Neural progenitor cell (in vitro differentiated cells): ENCODE measurements around the gene GMPPB. TPM values are rescaled to one million over a fixed set of nuclear protein-coding genes. Genes with fewer than 3 reads are reported as not detected.

Experiments
- DNase-seq: peaks from one replicate; pipeline ENCODE4 v3.0.0-alpha.2; 2016; ENCODE audit warnings: low spot score
- H2AFZ ChIP-seq: fragments of 200-600 bp; sonication (generic); replicated peaks from 2 replicates; pipeline ENCODE4 v1.6.1; 2016; ENCODE audit warnings: antibody characterized with exemption
- H3F3A ChIP-seq: fragments of 200-600 bp; sonication (generic); 2 replicates; pipeline ENCODE4 v1.6.1; 2016; ENCODE audit warnings: antibody characterized with exemption, low read depth
- H3K27ac ChIP-seq: fragments of 200-600 bp; sonication (generic); 2 replicates; pipeline ENCODE4 v1.5.1; 2016; ENCODE audit warnings: mild to moderate bottlenecking
- H3K27me3 ChIP-seq: fragments of 200-600 bp; sonication (generic); 2 replicates; pipeline ENCODE4 v1.6.1; 2016; ENCODE audit warnings: mild to moderate bottlenecking, moderate library complexity
- H3K36me3 ChIP-seq: fragments of 200-600 bp; sonication (generic); 2 replicates; pipeline ENCODE4 v1.5.1; 2016
- H3K4me1 ChIP-seq: fragments of 200-600 bp; sonication (generic); 2 replicates; pipeline ENCODE4 v1.6.1; 2016; ENCODE audit warnings: mixed run types
- H3K4me2 ChIP-seq: fragments of 200-600 bp; sonication (generic); 2 replicates; pipeline ENCODE4 v1.6.1; 2016
- H3K4me3 ChIP-seq: fragments of 200-600 bp; sonication (generic); 2 replicates; pipeline ENCODE4 v1.5.1; 2016
- H3K79me2 ChIP-seq: fragments of 200-600 bp; sonication (generic); 2 replicates; pipeline ENCODE4 v1.6.1; 2016; ENCODE audit warnings: low read depth
- H3K9ac ChIP-seq: fragments of 200-600 bp; sonication (generic); 2 replicates; pipeline ENCODE4 v1.6.1; 2016
- H3K9me3 ChIP-seq: fragments of 200-600 bp; sonication (generic); 2 replicates; pipeline ENCODE4 v1.5.1; 2016; ENCODE audit warnings: low read depth
- H4K20me1 ChIP-seq: fragments of 200-600 bp; sonication (generic); 2 replicates; pipeline ENCODE4 v1.6.1; 2016; ENCODE audit warnings: low read depth
- H3K27ac Mint-ChIP-seq: 3 replicates; pipeline ENCODE4 v1.8.0; 2021; ENCODE audit warnings: mixed read lengths
- H3K27me3 Mint-ChIP-seq: 2 replicates; pipeline ENCODE4 v1.8.0; 2022; ENCODE audit warnings: low read depth, mild to moderate bottlenecking, inconsistent platforms, moderate library complexity, mixed read lengths; ENCODE audit not compliant: insufficient read depth
- H3K36me3 Mint-ChIP-seq: 3 replicates; pipeline ENCODE4 v1.8.0; 2021; ENCODE audit warnings: mixed read lengths
- H3K4me1 Mint-ChIP-seq: 3 replicates; pipeline ENCODE4 v1.8.0; 2021; ENCODE audit warnings: mixed read lengths
- H3K4me3 Mint-ChIP-seq: 3 replicates; pipeline ENCODE4 v1.8.0; 2021; ENCODE audit warnings: mild to moderate bottlenecking, moderate library complexity, mixed read lengths
- H3K9me3 Mint-ChIP-seq: 3 replicates; pipeline ENCODE4 v1.8.0; 2020; ENCODE audit warnings: mixed read lengths
- EZH2 ChIP-seq: fragments of 200-600 bp; sonication (generic); IDR thresholded peaks from 2 replicates; pipeline ENCODE4 v1.6.1; 2017; ENCODE audit warnings: antibody characterized with exemption, mild to moderate bottlenecking, moderate library complexity
- EZH2phosphoT487 ChIP-seq: fragments of 200-600 bp; sonication (generic); IDR thresholded peaks from 2 replicates; pipeline ENCODE4 v1.6.1; 2017; ENCODE audit warnings: antibody characterized with exemption
- total RNA-seq: library from RNA; depleted of rRNA; stranded (reverse); fragments of >200 nt; gene quantifications from 2 replicates; pipeline ENCODE4 v1.2.3, GENCODE V29; 2015; ENCODE audit warnings: low replicate concordance
- TF ChIP-seq, protein P1 (sequence below): fragments of 200-600 bp; sonication (generic); IDR thresholded peaks from 2 replicates; pipeline ENCODE4 v1.5.1; 2017; ENCODE audit warnings: antibody characterized with exemption, mild to moderate bottlenecking

The GMPPB gene
- total RNA-seq, 1 donor from 2014 or later: 10.6 TPM

DNA sequence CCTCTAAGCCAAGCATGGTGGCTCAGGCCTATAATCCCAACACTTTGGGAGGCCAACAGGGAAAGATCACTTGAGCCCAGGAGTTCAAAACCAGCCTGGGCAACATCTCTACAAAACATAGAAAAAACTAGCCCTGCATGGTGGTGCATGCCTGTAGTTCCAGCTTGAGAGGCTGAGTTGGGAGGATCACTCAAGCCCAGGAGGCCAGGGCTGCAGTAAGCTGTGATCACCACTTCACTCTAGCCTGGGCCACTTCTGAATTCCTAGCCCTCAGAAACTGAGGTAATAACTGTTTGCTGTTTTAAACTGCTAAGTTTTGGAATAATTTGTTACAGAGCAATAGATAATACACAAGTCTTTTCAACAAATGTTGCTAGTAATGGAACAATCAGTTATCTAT, 46.2 kb upstream of the GMPPB start:
- H3K9me3 ChIP-seq: no peaks in the 10 kb centered on the region
- no peak for DNase-seq
- H3K27me3 Mint-ChIP-seq: no peaks in the 10 kb centered on the region
- H3K4me1 ChIP-seq: no peaks in the 10 kb centered on the region
- H3K27ac ChIP-seq: no peak overlapping the region
- no peak overlapping the region for H3K4me3 Mint-ChIP-seq
- H3K4me1 Mint-ChIP-seq: no peaks in the 10 kb centered on the region
- H3K9me3 Mint-ChIP-seq: no peaks in the 10 kb centered on the region
- no peaks in the 10 kb centered on the region for H3K27me3 ChIP-seq
- H3K27ac Mint-ChIP-seq: no peak overlapping the region
- no peak overlapping the region for H2AFZ ChIP-seq
- no peak overlapping the region for H3K4me3 ChIP-seq
- no peaks in the 10 kb centered on the region for H3F3A ChIP-seq
- no peaks in the 10 kb centered on the region for H3K36me3 ChIP-seq
- no peak overlapping the region for H3K4me2 ChIP-seq
- no peak for TF ChIP-seq EZH2phosphoT487
- TF ChIP-seq EZH2: no peak
- TF ChIP-seq, protein P1, sequence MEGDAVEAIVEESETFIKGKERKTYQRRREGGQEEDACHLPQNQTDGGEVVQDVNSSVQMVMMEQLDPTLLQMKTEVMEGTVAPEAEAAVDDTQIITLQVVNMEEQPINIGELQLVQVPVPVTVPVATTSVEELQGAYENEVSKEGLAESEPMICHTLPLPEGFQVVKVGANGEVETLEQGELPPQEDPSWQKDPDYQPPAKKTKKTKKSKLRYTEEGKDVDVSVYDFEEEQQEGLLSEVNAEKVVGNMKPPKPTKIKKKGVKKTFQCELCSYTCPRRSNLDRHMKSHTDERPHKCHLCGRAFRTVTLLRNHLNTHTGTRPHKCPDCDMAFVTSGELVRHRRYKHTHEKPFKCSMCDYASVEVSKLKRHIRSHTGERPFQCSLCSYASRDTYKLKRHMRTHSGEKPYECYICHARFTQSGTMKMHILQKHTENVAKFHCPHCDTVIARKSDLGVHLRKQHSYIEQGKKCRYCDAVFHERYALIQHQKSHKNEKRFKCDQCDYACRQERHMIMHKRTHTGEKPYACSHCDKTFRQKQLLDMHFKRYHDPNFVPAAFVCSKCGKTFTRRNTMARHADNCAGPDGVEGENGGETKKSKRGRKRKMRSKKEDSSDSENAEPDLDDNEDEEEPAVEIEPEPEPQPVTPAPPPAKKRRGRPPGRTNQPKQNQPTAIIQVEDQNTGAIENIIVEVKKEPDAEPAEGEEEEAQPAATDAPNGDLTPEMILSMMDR: no peak
- H3K79me2 ChIP-seq: peaks cover 99% of the 10 kb centered on the region
- H3K9ac ChIP-seq: no peak overlapping the region
- H3K36me3 Mint-ChIP-seq: peaks cover 14% of the 10 kb centered on the region
- peaks cover 39% of the 10 kb centered on the region for H4K20me1 ChIP-seq

DNA sequence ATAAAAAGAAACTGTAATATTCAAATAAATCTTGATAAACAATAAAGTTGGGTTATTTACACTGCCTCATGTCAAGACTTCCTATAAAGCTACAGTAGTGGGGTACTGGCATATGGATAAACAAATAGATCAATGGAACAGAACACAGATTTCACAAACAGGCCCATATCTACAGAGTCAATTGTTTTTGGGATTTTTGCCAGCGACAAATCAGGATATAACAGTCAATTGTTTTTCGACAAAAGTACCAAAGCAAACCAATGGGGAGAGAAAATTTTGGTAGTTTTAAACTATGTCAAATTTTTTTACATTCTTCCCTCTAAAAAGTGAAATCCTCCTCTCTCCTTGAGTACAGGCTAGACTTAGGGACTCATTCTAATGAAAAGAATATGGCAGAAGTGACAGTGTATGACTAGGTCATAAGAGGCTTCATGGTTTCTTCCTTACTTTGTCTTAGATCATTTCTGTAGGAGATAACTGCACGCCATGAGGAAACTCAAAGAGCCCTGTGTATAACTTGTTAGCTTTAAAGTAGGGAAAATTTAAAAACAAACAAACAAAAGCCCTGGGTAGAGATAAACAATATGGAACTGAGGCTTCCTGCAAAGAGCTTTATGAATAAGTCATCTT, 45.6 kb upstream of the GMPPB start:
- H3K27me3 Mint-ChIP-seq: no peaks in the 10 kb centered on the region
- H3K4me2 ChIP-seq: no peak overlapping the region
- H2AFZ ChIP-seq: no peak overlapping the region
- TF ChIP-seq EZH2 (no peak), EZH2phosphoT487 (no peak)
- TF ChIP-seq, protein P1: no peak
- H3K4me3 ChIP-seq: no peak overlapping the region
- H3K4me1 Mint-ChIP-seq: no peaks in the 10 kb centered on the region
- no peaks in the 10 kb centered on the region for H3K36me3 ChIP-seq
- H3K36me3 Mint-ChIP-seq: peaks cover 13% of the 10 kb centered on the region
- H3K27me3 ChIP-seq: no peaks in the 10 kb centered on the region
- H3F3A ChIP-seq: no peaks in the 10 kb centered on the region
- no peak overlapping the region for H3K9ac ChIP-seq
- peaks cover 99% of the 10 kb centered on the region for H3K79me2 ChIP-seq
- no peak overlapping the region for H3K27ac Mint-ChIP-seq
- H3K9me3 Mint-ChIP-seq: no peaks in the 10 kb centered on the region
- H4K20me1 ChIP-seq: peaks cover 36% of the 10 kb centered on the region
- DNase-seq: no peak
- H3K4me3 Mint-ChIP-seq: no peak overlapping the region
- no peaks in the 10 kb centered on the region for H3K4me1 ChIP-seq
- no peaks in the 10 kb centered on the region for H3K9me3 ChIP-seq
- H3K27ac ChIP-seq: no peak overlapping the region

DNA sequence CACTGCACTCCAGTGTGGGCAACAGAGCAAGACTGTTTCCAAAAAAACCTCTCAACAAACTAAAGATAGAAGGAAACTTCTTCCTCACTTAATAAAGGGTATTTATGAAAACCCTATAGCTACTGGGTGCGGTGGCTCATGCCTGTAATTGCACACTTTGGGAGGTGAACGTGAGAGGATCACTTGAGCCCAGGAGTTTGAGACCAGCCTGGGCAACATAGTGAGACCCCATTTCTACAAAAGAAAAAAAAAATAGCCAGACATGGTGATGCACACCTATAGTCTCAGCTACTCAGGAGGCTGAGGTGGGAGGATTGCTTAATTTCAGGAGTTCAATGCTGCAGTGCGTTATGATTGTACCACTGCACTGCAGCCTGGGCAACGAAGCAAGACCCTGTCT, 40.2 kb upstream of the GMPPB start:
- no peak overlapping the region for H2AFZ ChIP-seq
- no peaks in the 10 kb centered on the region for H3K4me1 ChIP-seq
- H4K20me1 ChIP-seq: peaks cover 28% of the 10 kb centered on the region
- no peaks in the 10 kb centered on the region for H3K9me3 Mint-ChIP-seq
- no peak overlapping the region for H3K4me2 ChIP-seq
- H3K36me3 ChIP-seq: no peaks in the 10 kb centered on the region
- peaks cover 98% of the 10 kb centered on the region for H3K79me2 ChIP-seq
- no peaks in the 10 kb centered on the region for H3K9me3 ChIP-seq
- H3K27ac Mint-ChIP-seq: no peak overlapping the region
- H3F3A ChIP-seq: no peaks in the 10 kb centered on the region
- H3K27me3 ChIP-seq: no peaks in the 10 kb centered on the region
- H3K4me3 ChIP-seq: no peak overlapping the region
- no peak overlapping the region for H3K9ac ChIP-seq
- H3K4me1 Mint-ChIP-seq: no peaks in the 10 kb centered on the region
- no peak for DNase-seq
- H3K27ac ChIP-seq: no peak overlapping the region
- peaks cover 12% of the 10 kb centered on the region for H3K36me3 Mint-ChIP-seq
- no peaks in the 10 kb centered on the region for H3K27me3 Mint-ChIP-seq
- H3K4me3 Mint-ChIP-seq: no peak overlapping the region
- TF ChIP-seq EZH2phosphoT487 (no peak), EZH2 (no peak)
- TF ChIP-seq, protein P1: no peak
